ENCODE measurements around the gene RCC2.

RCC2 gene

GRCh38 chr1:17400725-17401341 is 38.6 kb downstream of the RCC2 start:
- H3K27ac Mint-ChIP-seq: no peak overlapping the region
- no peaks in the 10 kb centered on the region for H3K36me3 Mint-ChIP-seq (ENCODE audit: low read depth)
- H3K4me1 Mint-ChIP-seq: no peaks in the 10 kb centered on the region
- H3K9me3 Mint-ChIP-seq: no peaks in the 10 kb centered on the region
- peaks cover 2% of the 10 kb centered on the region for H3K27me3 Mint-ChIP-seq (ENCODE audit: low read depth)
- no peak for TF ChIP-seq CTCF (IDR thresholded peaks at IDR 0.05; ENCODE audit: unreplicated experiment in 3 of 3)
- H3K4me3 Mint-ChIP-seq: no peak overlapping the region

- H3K4me3 Mint-ChIP-seq: no peak overlapping the region
- H3K27me3 Mint-ChIP-seq (ENCODE audit: low read depth): peaks cover 6% of the 10 kb centered on the region
- TF ChIP-seq CTCF (IDR thresholded peaks at IDR 0.05; ENCODE audit: unreplicated experiment in 3 of 3): no peak
- no peaks in the 10 kb centered on the region for H3K36me3 Mint-ChIP-seq (ENCODE audit: low read depth)
- H3K9me3 Mint-ChIP-seq: no peaks in the 10 kb centered on the region
- no peaks in the 10 kb centered on the region for H3K4me1 Mint-ChIP-seq
- H3K27ac Mint-ChIP-seq: no peak overlapping the region
Measured at GRCh38 chr1:17397910-17398695, 41.4 kb downstream of the RCC2 start.

- Mint-ChIP-seq H3K27ac (no peak overlapping the region), H3K4me1 (no peaks in the 10 kb centered on the region), H3K9me3 (no peaks in the 10 kb centered on the region), H3K4me3 (no peak overlapping the region), H3K27me3 (ENCODE audit: low read depth) (peaks cover 18% of the 10 kb centered on the region), H3K36me3 (ENCODE audit: low read depth) (no peaks in the 10 kb centered on the region)
- no peak for TF ChIP-seq CTCF (IDR thresholded peaks at IDR 0.05; ENCODE audit: unreplicated experiment in 3 of 3)
Measured at GRCh38 chr1:17393230-17393629, 46.2 kb downstream of the RCC2 start.

GRCh38 chr1:17392199-17392740 is 47.2 kb downstream of the RCC2 start:
- Mint-ChIP-seq H3K36me3 (ENCODE audit: low read depth) (no peaks in the 10 kb centered on the region), H3K27ac (no peak overlapping the region), H3K9me3 (no peaks in the 10 kb centered on the region), H3K4me3 (no peak overlapping the region), H3K4me1 (no peaks in the 10 kb centered on the region), H3K27me3 (ENCODE audit: low read depth) (peaks cover 18% of the 10 kb centered on the region)
- no peak for TF ChIP-seq CTCF (IDR thresholded peaks at IDR 0.05; ENCODE audit: unreplicated experiment in 3 of 3)

GRCh38 chr1:17381161-17381560 is 58.3 kb downstream of the RCC2 start:
- Mint-ChIP-seq H3K4me3 (no peak overlapping the region), H3K36me3 (ENCODE audit: low read depth) (no peaks in the 10 kb centered on the region), H3K27ac (no peak overlapping the region), H3K4me1 (no peaks in the 10 kb centered on the region), H3K9me3 (no peaks in the 10 kb centered on the region), H3K27me3 (ENCODE audit: low read depth) (peaks cover 22% of the 10 kb centered on the region)
- no peak for TF ChIP-seq CTCF (IDR thresholded peaks at IDR 0.05; ENCODE audit: unreplicated experiment in 3 of 3)

All from nephron (organoid).